H1 (cell line): Measurements from ENCODE around the gene NFASC. TPM values are rescaled to one million over a fixed set of nuclear protein-coding genes. Genes with fewer than 3 reads are reported as not detected.

Source experiments
- CTCF ChIA-PET: fragments of 300-600 bp; sonication (Branson Sonifier 250); formaldehyde crosslinking; loops from one replicate; lab custom pipeline; 2021; ENCODE audit not compliant: partially characterized antibody; lab: Charles Lee
- POLR2A ChIA-PET: fragments of 300-600 bp; sonication (Branson Sonifier 250); formaldehyde crosslinking; loops from one replicate; lab custom pipeline; 2021; ENCODE audit warnings: inconsistent platforms; ENCODE audit not compliant: partially characterized antibody; lab: Charles Lee
- DNase-seq, 2 experiments: peaks; one replicate each; pipeline versions ENCODE4 v3.0.0 to v3.0.0-alpha.2; 2010 to 2022; ENCODE audit warnings: low spot score in 2 of 2, low read depth in 1 of 2, mixed read lengths in 1 of 2
- FAIRE-seq: peaks from 2 replicates; lab custom pipeline; 2011; peaks lifted over from hg19 to GRCh38; lab: Jason Lieb, UNC
- H2AFZ ChIP-seq: 2 replicates; pipeline ENCODE4 v1.8.1; 2012; ENCODE audit warnings: low read length, inconsistent platforms
- H2AK5ac ChIP-seq: 2 replicates; pipeline ENCODE4 v1.6.1; 2013; ENCODE audit warnings: low read depth, low read length
- H2BK120ac ChIP-seq: replicated peaks from 2 replicates; pipeline ENCODE3; 2013; ENCODE audit warnings: low read depth, low read length, inconsistent platforms
- H2BK12ac ChIP-seq: 2 replicates; pipeline ENCODE4 v1.6.1; 2013; ENCODE audit warnings: low read depth, low read length
- H2BK15ac ChIP-seq: 2 replicates; pipeline ENCODE4 v1.6.1; 2013; ENCODE audit warnings: low read length
- H2BK20ac ChIP-seq: 2 replicates; pipeline ENCODE4 v1.6.1; 2013; ENCODE audit warnings: low read length
- H2BK5ac ChIP-seq: 2 replicates; pipeline ENCODE4 v1.6.1; 2013; ENCODE audit warnings: low read depth, low read length
- H3K14ac ChIP-seq: 2 replicates; pipeline ENCODE4 v1.6.1; 2013; ENCODE audit warnings: inconsistent platforms; ENCODE audit not compliant: insufficient read length
- H3K18ac ChIP-seq: 2 replicates; pipeline ENCODE4 v1.6.1; 2013; ENCODE audit warnings: low read length; ENCODE audit errors: extremely low read depth
- H3K23ac ChIP-seq: 2 replicates; pipeline ENCODE4 v1.6.1; 2013; ENCODE audit warnings: inconsistent platforms; ENCODE audit not compliant: insufficient read length
- H3K23me2 ChIP-seq: 2 replicates; pipeline ENCODE4 v1.6.1; 2013; ENCODE audit warnings: low read depth, low read length
- H3K27ac ChIP-seq: 2 replicates; pipeline ENCODE4 v1.6.1; 2011; ENCODE audit warnings: low read depth, low read length, inconsistent platforms
- H3K27me3 ChIP-seq, 4 experiments: replicated peaks in 1 of 4; 1 replicate in 1 of 4; 2 replicates in 3 of 4; pipeline versions ENCODE4 v1.6.1 to v1.8.1; 2011 to 2013; ENCODE audit warnings: low read length in 3 of 4, mild to moderate bottlenecking in 3 of 4, inconsistent platforms in 2 of 4, mixed read lengths in 2 of 4, moderate library complexity in 1 of 4; ENCODE audit not compliant: control insufficient read depth in 3 of 4, insufficient read depth in 3 of 4; ENCODE audit errors: extremely low read depth in 1 of 4
- H3K36me3 ChIP-seq, 4 experiments: 2 replicates each; pipeline versions ENCODE4 v1.6.1 to v1.8.1; 2011 to 2013; ENCODE audit warnings: mild to moderate bottlenecking in 4 of 4, low read length in 3 of 4, moderate library complexity in 2 of 4, control low read depth in 1 of 4, inconsistent platforms in 1 of 4; ENCODE audit not compliant: insufficient read depth in 4 of 4, control insufficient read depth in 2 of 4
- H3K4ac ChIP-seq: replicated peaks from 2 replicates; pipeline ENCODE3; 2013; ENCODE audit warnings: low read length, low read depth, mixed read lengths, inconsistent platforms; ENCODE audit not compliant: insufficient read length
- H3K4me1 ChIP-seq, 4 experiments: replicated peaks in 1 of 4; 1 replicate in 1 of 4; 2 replicates in 3 of 4; pipeline versions ENCODE4 v1.6.1 to v1.8.1; 2011 to 2013; ENCODE audit warnings: low read length in 3 of 4, inconsistent platforms in 2 of 4, mixed read lengths in 1 of 4; ENCODE audit not compliant: insufficient read depth in 4 of 4, control insufficient read depth in 3 of 4
- H3K4me2 ChIP-seq, 2 experiments: 2 replicates each; pipeline versions ENCODE4 v1.6.1 to v1.8.1; 2011 to 2013; ENCODE audit warnings: low read depth in 2 of 2, low read length in 2 of 2, control low read depth in 1 of 2, inconsistent platforms in 1 of 2, mild to moderate bottlenecking in 1 of 2; ENCODE audit not compliant: insufficient read depth in 1 of 2
- H3K4me3 ChIP-seq, 4 experiments: fragments of 200-600, 300-600 bp in 1 of 4; sonication (generic), shearing (Covaris generic), sonication (Bioruptor Twin) in 1 of 4; 2 replicates each; pipeline versions ENCODE4 v1.5.1 to v1.8.1; 2011 to 2016; ENCODE audit warnings: low read length in 4 of 4, low read depth in 3 of 4, control low read depth in 2 of 4, inconsistent platforms in 2 of 4, mild to moderate bottlenecking in 2 of 4, mixed read lengths in 1 of 4, moderate library complexity in 1 of 4; ENCODE audit not compliant: insufficient read depth in 2 of 4; ENCODE audit errors: extremely low read depth in 1 of 4
- H3K56ac ChIP-seq: replicated peaks from 2 replicates; pipeline ENCODE3; 2013; ENCODE audit warnings: low read depth, mild to moderate bottlenecking, mixed read lengths, low read length, inconsistent platforms; ENCODE audit not compliant: insufficient read length
- H3K79me1 ChIP-seq: 2 replicates; pipeline ENCODE4 v1.6.1; 2013; ENCODE audit warnings: low read depth, low read length, control low read depth
- H3K79me2 ChIP-seq, 2 experiments: 2 replicates each; pipeline versions ENCODE4 v1.6.1 to v1.8.1; 2012 to 2013; ENCODE audit warnings: low read length in 2 of 2, mild to moderate bottlenecking in 2 of 2, inconsistent platforms in 1 of 2; ENCODE audit not compliant: insufficient read depth in 2 of 2, control insufficient read depth in 1 of 2
- H3K9ac ChIP-seq, 4 experiments: replicated peaks in 1 of 4; 1 replicate in 1 of 4; 2 replicates in 3 of 4; pipeline versions ENCODE4 v1.6.1 to v1.8.1; 2011 to 2013; ENCODE audit warnings: low read depth in 3 of 4, low read length in 3 of 4, control low read depth in 2 of 4, mild to moderate bottlenecking in 2 of 4, moderate library complexity in 2 of 4, inconsistent platforms in 1 of 4; ENCODE audit errors: extremely low read depth in 1 of 4
- H3K9me3 ChIP-seq, 2 experiments: 2 replicates each; pipeline versions ENCODE4 v1.6.1 to v1.8.1; 2012 to 2013; ENCODE audit warnings: mild to moderate bottlenecking in 2 of 2, moderate library complexity in 2 of 2, control low read depth in 1 of 2, inconsistent platforms in 1 of 2, low read depth in 1 of 2, low read length in 1 of 2, mixed read lengths in 1 of 2; ENCODE audit not compliant: insufficient read depth in 2 of 2
- H4K20me1 ChIP-seq, 2 experiments: replicated peaks in 1 of 2; 2 replicates each; pipeline versions ENCODE3 to v1.8.1; 2011 to 2013; ENCODE audit warnings: inconsistent platforms in 2 of 2, low read length in 2 of 2, mild to moderate bottlenecking in 1 of 2; ENCODE audit not compliant: insufficient read depth in 2 of 2, control insufficient read depth in 1 of 2
- H4K5ac ChIP-seq: 2 replicates; pipeline ENCODE4 v1.6.1; 2013; ENCODE audit warnings: low read length, low read depth, mixed read lengths, inconsistent platforms; ENCODE audit not compliant: insufficient read length
- H4K8ac ChIP-seq: 2 replicates; pipeline ENCODE4 v1.8.0; 2013; ENCODE audit warnings: mild to moderate bottlenecking, moderate library complexity, low read length, inconsistent platforms; ENCODE audit not compliant: insufficient read depth; ENCODE audit errors: extremely low read depth
- H4K91ac ChIP-seq: replicated peaks from 2 replicates; pipeline ENCODE3; 2013; ENCODE audit warnings: low read length, mixed read lengths, inconsistent platforms; ENCODE audit not compliant: insufficient read length
- BACH1 ChIP-seq: IDR thresholded peaks from 2 replicates; pipeline ENCODE4 v1.6.1; 2012; ENCODE audit warnings: low read length, improper control_type of control experiment
- BRCA1 ChIP-seq: IDR thresholded peaks from 2 replicates; pipeline ENCODE4 v1.6.1; 2012; ENCODE audit warnings: low read depth, low read length, improper control_type of control experiment
- CHD2 ChIP-seq: IDR thresholded peaks from 2 replicates; pipeline ENCODE4 v1.6.1; 2012; ENCODE audit warnings: low read length, improper control_type of control experiment
- EZH2 ChIP-seq: fragments of 200-600 bp; sonication (generic); IDR thresholded peaks from 2 replicates; pipeline ENCODE4 v1.7.1; 2012; ENCODE audit warnings: low read depth, mild to moderate bottlenecking, moderate library complexity, low read length, inconsistent platforms; ENCODE audit not compliant: severe bottlenecking
- GTF2F1 ChIP-seq: IDR thresholded peaks from 2 replicates; pipeline ENCODE4 v1.6.1; 2012; ENCODE audit warnings: low read depth, low read length, improper control_type of control experiment, borderline replicate concordance
- JUN ChIP-seq: IDR thresholded peaks from 2 replicates; pipeline ENCODE4 v1.6.1; 2011; ENCODE audit warnings: low read depth, mild to moderate bottlenecking, improper control_type of control experiment, low read length
- JUND ChIP-seq: IDR thresholded peaks from 2 replicates; pipeline ENCODE4 v1.6.1; 2011; ENCODE audit warnings: mild to moderate bottlenecking, improper control_type of control experiment, low read length
- KDM5A ChIP-seq: fragments of 200-600 bp; IDR thresholded peaks from 2 replicates; pipeline ENCODE4 v1.7.1; 2012; ENCODE audit warnings: mild to moderate bottlenecking, low read length, inconsistent platforms, mixed read lengths
- NRF1 ChIP-seq: IDR thresholded peaks from 2 replicates; pipeline ENCODE4 v1.6.1; 2011; ENCODE audit warnings: mild to moderate bottlenecking, low read depth, low read length, improper control_type of control experiment
- RNF2 ChIP-seq: fragments of 200-900, 300-1000 bp; sonication (generic); IDR thresholded peaks from 2 replicates; pipeline ENCODE4 v1.7.1; 2016; ENCODE audit warnings: borderline replicate concordance, low read depth, mild to moderate bottlenecking, antibody characterized with exemption, low read length; ENCODE audit not compliant: poor library complexity, severe bottlenecking; ENCODE audit errors: missing control alignments
- SRF ChIP-seq: IDR thresholded peaks from 2 replicates; pipeline ENCODE4 v1.6.1; 2011; ENCODE audit warnings: mild to moderate bottlenecking, low read depth, low read length, moderate library complexity
- SUZ12 ChIP-seq: fragments of 200-600 bp; sonication (generic); IDR thresholded peaks from 2 replicates; pipeline ENCODE4 v1.6.1; 2012; ENCODE audit warnings: mild to moderate bottlenecking, inconsistent platforms, low read length, moderate library complexity, mixed read lengths
- TAF7 ChIP-seq: optimal IDR thresholded peaks from 2 replicates; pipeline ENCODE3; 2011; ENCODE audit warnings: low read depth, mild to moderate bottlenecking, inconsistent platforms, low read length, moderate library complexity, borderline replicate concordance
- YY1 ChIP-seq: IDR thresholded peaks from 2 replicates; pipeline ENCODE4 v1.6.1; 2011; ENCODE audit warnings: low read depth, mild to moderate bottlenecking, low read length
- WGBS, 2 experiments: shearing (Covaris generic) in 1 of 2; methylation state at CpG; one replicate each; pipeline versions ENCODE4 v1.1.6 to v1.1.7; 2013 to 2015; ENCODE audit warnings: low lambda C conversion rate in 2 of 2, mixed read lengths in 2 of 2, inconsistent platforms in 1 of 2, low coverage in 1 of 2, missing lambda C conversion rate in 1 of 2; ENCODE audit not compliant: insufficient replicate concordance in 2 of 2, insufficient coverage in 1 of 2, insufficient read length in 1 of 2; ENCODE audit errors: extremely low coverage in 1 of 2, missing lambda C conversion rate in 1 of 2; 5-methylcytosine and 5-hydroxymethylcytosine counted together
- polyA plus RNA-seq, 7 experiments: library from polyadenylated mRNA; depleted of rRNA in 3 of 7; stranded (reverse) in 5 of 7; unstranded in 2 of 7; fragments of >200 nt in 5 of 7; fragments of 200-250 nt in 2 of 7; gene quantifications; 1 replicate in 5 of 7; 2 replicates in 1 of 7; 4 replicates in 1 of 7; pipeline versions ENCODE4 v1.2.1 to v1.2.3, GENCODE V29; 2011 to 2013; ENCODE audit warnings: missing spikeins in 2 of 7, mixed read lengths in 2 of 7
- total RNA-seq: library from RNA; stranded (reverse); fragmentation: NEBNext Ultra II Directional; extraction: Animal tissue kit (Norgen Biotek cat#: 25700); gene quantifications from 2 replicates; pipeline ENCODE4 v1.2.1, GENCODE V29; 2021

The NFASC gene
- total and polyA plus RNA-seq, 2 of the 8 experiments (the other 6 are each of a cell fraction or from before 2014, with no cell fraction given) = 5.0 to 15.2 TPM

DNA sequence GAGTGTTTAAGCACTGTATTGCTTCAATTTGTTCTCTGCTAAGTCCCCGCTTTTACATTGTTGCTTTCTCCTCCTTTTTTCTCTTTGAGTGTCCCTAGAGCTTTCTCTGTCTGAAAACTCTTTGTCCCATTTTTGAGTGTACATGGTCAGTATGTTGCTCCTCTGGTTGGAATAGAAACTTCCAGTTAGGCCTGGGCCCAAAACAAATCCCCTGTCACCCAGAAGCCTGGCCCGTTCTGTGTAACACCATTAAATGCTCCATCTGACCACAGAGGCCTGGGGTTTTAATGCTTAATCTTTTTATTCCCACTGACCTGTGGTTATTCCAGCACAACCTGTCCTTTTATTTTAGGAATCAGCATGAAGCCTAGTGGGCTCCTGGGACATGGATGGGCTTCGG lies 28.3 kb upstream of the NFASC start:
- Histone ChIP-seq H4K20me1 (peaks cover 3% of the 10 kb centered on the region in 2 experiments), H2BK5ac (no peak overlapping the region), H2BK12ac (no peak overlapping the region), H2AFZ (no peak overlapping the region), H4K5ac (no peak overlapping the region), H3K9me3 (no peaks in the 10 kb centered on the region), H3K79me2 (no peaks in the 10 kb centered on the region), H3K4ac (no peak overlapping the region), H3K9ac (no peak overlapping the region), H3K27ac (no peak overlapping the region), H2BK120ac (no peak overlapping the region), H3K23ac (no peak overlapping the region), H2AK5ac (no peak overlapping the region), H3K4me2 (no peak overlapping the region), H3K14ac (no peak overlapping the region), H3K23me2 (no peaks in the 10 kb centered on the region; the same call in 1 of the 2 replicates), H3K18ac (no peak overlapping the region), H4K91ac (no peak overlapping the region), H3K56ac (no peak overlapping the region), H2BK20ac (no peak overlapping the region), H2BK15ac (no peak overlapping the region), H3K36me3 (no peaks in the 10 kb centered on the region), H3K4me3 (no peak overlapping the region), H3K4me1 (no peaks in the 10 kb centered on the region), H4K8ac (no peak overlapping the region), H3K79me1 (no peaks in the 10 kb centered on the region), H3K27me3 (no peaks in the 10 kb centered on the region)
- CTCF ChIA-PET = interaction anchor here (0.9 to 2.2 kb wide), 5 partner anchors 10 to 79 kb away, joined by 3 to 8 read pairs (median 3); no protein-coding TSS in a partner anchor
- 82% methylated on average over 3 of the region's 3 CpGs; no CpG with 5 or more reads in 1 of the 2 experiments for WGBS, 2 experiments
- POLR2A ChIA-PET = no interaction called here
- DNase-seq (no peak), FAIRE-seq (no peak)
- no peak for TF ChIP-seq RNF2
- no peak for TF ChIP-seq SUZ12
- TF ChIP-seq GTF2F1 = no peak
- TF ChIP-seq YY1 = no peak
- TF ChIP-seq SRF = no peak
- no peak for TF ChIP-seq JUN
- no peak for TF ChIP-seq BACH1
- TF ChIP-seq CHD2 = no peak
- no peak for TF ChIP-seq JUND
- TF ChIP-seq NRF1 = no peak
- TF ChIP-seq EZH2 = no peak
- TF ChIP-seq KDM5A = no peak
- TF ChIP-seq TAF7 = no peak
- TF ChIP-seq BRCA1 = no peak
